GM08714 (cell line): ENCODE measurements around the gene FOXN3.
"Not testable (repeated sequence)": the region's sequence is repeated elsewhere in the genome, so short reads cannot be mapped to it uniquely, and the experiment has no call there.

ENCODE experiments used
- H3K4me3 ChIP-seq: fragments of 200-500 bp; sonication (Bioruptor generic); 2 replicates; pipeline ENCODE4 v1.5.1; 2014; ENCODE audit warnings: mild to moderate bottlenecking, low read length, inconsistent platforms
- ZNF274 ChIP-seq: IDR thresholded peaks from 2 replicates; pipeline ENCODE4 v1.6.1; 2012; ENCODE audit warnings: mild to moderate bottlenecking, low read depth, low read length

FOXN3 gene

GRCh38 chr14:89205137-89205740 lies 211.8 kb downstream of the FOXN3 start:
- H3K4me3 ChIP-seq, result no peak overlapping the region
- no peak for TF ChIP-seq ZNF274

GRCh38 chr14:89202413-89203190 lies 214.4 kb downstream of the FOXN3 start:
- H3K4me3 ChIP-seq, result no peak overlapping the region
- TF ChIP-seq ZNF274, result no peak

DNA sequence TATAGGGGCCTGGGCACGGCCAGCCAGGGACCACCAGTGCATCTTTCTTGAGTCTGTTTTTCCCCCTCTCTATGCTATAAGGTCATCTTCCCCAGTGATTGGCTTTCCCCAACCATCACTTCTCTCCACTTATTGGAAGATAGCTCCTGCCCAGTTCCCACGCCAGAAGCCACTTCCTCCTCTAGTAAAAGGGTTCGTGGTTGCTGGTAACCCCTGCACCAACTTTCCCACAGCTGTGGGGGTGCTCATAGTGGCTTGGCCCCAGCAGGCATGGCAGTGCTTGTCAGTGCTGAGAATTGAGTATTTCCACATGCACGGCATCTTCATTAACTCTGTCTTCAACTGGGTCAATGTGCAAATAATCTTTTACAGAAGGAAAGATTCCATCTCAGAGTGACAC lies 215.4 kb downstream of the FOXN3 start:
- no peak for TF ChIP-seq ZNF274

DNA sequence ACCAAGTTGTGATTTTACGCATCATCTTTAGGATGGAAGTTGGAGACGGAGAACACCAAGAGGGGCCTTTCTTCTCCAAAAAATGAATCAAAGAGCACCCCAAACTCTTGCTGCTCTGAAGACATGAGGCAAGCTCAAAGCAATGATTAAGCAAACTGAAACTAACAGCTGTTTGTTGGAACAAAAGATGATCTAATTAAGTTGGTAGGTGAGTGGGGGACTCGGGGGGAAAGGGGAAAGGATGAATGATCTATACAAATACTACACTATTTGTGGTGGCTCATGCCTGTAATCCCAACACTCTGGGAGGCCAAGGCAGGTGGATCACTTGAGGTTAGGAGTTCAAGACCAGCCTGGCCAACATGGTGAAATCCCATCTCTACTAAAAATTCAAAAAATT lies 217.7 kb downstream of the FOXN3 start:
- not testable (repeated sequence) for H3K4me3 ChIP-seq

More for the DNA sequence above, 215.4 kb downstream of the FOXN3 start:
- H3K4me3 ChIP-seq, result no peak overlapping the region

DNA sequence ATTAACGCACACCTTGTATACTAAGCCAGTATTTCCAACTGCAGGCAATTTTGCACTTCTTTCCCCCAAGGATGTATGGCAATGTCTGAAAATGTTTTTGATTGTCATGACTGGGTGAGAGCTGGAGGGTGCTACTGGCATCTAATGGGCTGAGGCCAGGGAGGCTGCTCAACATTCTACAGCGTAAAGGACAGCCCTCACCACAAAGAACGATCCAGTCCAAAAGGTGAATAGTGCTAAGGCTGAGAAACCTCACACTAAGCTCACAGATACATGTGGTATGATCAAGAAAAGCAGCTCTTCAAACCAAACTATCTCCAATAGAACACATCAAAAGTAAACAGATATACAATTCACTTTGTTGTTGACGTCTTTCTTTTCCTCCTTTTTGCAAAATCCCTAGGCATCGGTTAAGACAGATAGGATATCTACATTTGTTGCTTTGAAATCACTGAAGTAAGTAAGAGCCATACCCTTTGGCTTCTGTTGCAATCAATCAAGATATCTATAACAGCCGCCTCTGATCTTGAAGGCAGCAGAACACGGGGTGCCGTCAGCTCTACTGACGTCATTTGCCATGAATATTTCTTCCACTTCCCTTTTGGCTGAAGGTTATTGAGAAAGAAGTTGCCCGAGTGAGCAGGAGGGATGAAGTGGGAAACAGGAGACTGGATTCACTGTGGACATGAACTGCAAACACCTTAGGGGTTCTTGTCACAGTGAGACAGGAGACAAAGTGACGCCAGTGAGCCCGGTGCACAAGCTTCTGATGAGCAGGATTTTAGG lies 218.3 kb downstream of the FOXN3 start:
- H3K4me3 ChIP-seq, result no peak overlapping the region
- TF ChIP-seq ZNF274, result no peak

GRCh38 chr14:89197623-89198022 lies 219.4 kb downstream of the FOXN3 start:
- TF ChIP-seq ZNF274, result no peak
- no peak overlapping the region for H3K4me3 ChIP-seq

- no peak overlapping the region for H3K4me3 ChIP-seq
- no peak for TF ChIP-seq ZNF274
Observed at GRCh38 chr14:89196545-89196944, 220.5 kb downstream of the FOXN3 start.

DNA sequence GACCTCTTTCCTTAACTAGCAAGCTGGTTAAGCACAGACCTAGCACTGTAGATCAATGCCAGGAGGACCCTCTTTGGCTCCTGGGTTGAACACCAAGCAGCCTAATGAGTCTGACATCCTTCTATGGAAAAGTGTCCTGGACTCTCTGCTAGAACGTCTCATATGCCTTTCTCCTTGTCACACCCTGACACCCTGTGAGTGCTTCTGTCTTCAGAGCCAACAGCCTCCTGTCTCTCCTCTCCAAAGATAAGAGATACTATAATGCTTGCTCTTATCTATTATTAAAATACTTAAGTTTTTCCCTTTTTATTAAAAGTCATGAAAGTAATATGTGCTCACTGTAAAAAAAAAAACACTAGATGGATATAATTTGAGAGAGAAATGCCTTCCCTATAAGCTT lies 222.7 kb downstream of the FOXN3 start:
- no peak overlapping the region for H3K4me3 ChIP-seq
- TF ChIP-seq ZNF274, result no peak

DNA sequence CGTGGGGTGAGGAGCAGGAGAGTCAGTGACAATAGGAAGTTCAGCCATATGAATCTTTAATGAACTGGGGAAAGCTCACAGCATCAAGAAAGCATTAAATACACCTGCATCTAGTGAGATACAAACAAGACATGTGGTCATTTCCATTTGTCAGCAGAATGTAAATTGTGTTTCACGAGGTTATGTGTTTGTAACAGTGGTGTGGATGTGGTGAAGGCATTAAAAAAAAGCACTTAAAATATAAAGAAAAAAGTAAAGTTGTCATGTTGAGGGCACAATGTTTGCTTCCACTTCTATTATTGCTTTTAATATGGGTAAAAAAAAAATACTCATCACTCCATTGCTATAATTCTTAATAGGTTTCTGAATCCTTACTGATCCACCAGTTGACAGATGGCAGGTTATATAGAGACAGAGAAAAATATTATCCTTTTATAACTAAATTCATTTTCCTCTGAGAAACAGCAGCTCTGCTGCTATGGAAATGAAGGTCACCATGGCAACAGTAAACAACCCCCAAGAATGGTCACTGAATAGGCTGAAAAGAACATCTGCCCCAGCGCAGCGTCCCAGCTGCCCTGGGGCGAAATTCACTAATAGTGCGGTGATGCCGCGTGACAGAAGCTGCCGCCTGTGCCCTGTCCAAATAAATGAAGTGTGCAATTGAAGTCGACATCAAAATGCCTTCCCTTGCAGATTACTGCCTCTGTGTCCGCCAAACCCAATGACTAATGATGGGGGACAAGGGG lies 226.1 kb downstream of the FOXN3 start:
- TF ChIP-seq ZNF274, result no peak
- H3K4me3 ChIP-seq, result no peak overlapping the region

DNA sequence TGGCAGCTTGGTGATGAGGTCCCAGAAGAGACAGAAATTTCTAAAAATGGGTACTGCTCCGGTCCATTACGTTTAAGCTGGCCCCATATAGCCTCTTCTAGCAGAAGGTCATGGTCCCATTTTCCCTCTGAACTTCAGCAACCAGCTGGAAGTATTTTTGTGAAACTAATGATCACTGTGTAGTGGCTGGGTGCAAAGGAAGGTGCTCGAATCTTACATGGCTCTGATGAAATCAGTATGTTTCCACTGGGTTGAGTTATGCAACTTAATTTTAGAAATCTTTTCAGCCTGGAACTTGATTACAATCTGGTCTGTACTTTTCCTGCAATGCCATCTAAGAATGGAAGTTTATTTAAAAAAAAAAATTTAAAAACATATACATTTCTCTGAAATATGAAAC lies 228.5 kb downstream of the FOXN3 start:
- H3K4me3 ChIP-seq, result no peak overlapping the region
- no peak for TF ChIP-seq ZNF274

GRCh38 chr14:89187501-89187900 lies 229.5 kb downstream of the FOXN3 start:
- H3K4me3 ChIP-seq, result no peak overlapping the region
- no peak for TF ChIP-seq ZNF274

- no peak for TF ChIP-seq ZNF274
- no peak overlapping the region for H3K4me3 ChIP-seq
Observed at GRCh38 chr14:89186856-89187376, 230.1 kb downstream of the FOXN3 start.

DNA sequence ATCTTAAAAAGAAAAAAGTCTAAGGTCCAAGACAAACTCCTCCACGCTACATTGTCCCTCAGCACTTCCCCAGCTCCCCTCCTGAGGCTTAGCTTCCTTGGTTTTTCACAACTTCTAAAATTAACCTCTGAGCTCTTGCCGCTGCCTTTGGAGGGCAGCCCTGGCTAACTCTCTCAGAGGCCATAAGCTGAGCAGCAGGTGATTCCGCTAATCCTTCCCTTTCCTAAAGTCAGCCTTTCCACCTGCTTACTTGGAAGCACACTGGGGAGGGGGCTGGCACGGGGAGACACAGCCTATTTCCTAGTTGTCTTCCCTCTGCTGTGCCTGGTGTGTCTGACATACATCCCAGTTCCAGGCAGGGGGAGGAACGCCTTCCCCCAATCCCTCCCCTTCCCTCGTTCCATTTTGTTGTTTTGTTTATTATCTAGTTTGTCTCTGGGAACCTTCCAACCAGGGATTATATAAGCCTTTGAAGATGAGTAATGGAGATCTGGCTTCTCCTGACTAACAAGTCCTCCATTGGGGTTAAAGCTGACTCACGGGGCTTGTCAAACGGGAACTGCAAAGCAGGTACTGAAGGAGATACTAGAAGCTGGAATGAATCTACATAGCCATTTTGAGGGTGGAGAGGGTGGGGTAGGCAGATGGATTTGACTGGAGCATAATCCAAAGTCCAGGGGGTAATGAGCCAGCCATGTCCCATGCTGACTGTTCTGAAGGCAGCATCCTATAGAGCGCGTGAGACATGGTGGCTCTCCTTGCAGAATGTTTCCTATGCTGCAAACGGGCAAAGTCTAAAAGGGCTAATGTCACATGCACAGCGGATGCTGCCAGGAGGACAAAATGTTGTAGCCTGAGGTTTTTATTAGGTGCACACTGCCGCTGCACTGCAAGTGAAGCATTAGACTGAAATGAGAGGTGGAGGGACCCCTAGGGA lies 230.8 kb downstream of the FOXN3 start:
- TF ChIP-seq ZNF274, result no peak
- no peak overlapping the region for H3K4me3 ChIP-seq
